ENCODE data around the gene OR7G1.

Gene OR7G1

GRCh38 chr19:9151367-9151766 is 35.8 kb upstream of the OR7G1 start:
- peaks cover 85% of the 10 kb centered on the region for H3K79me2 ChIP-seq (ENCODE audit: insufficient read depth, low read length)

GRCh38 chr19:9150650-9151049 is 35.1 kb upstream of the OR7G1 start:
- peaks cover 36% of the 10 kb centered on the region for H3K9me3 ChIP-seq (ENCODE audit: low read length)
- peaks cover 92% of the 10 kb centered on the region for H3K79me2 ChIP-seq (ENCODE audit: insufficient read depth, low read length)
- no peak for TF ChIP-seq CTCF (IDR thresholded peaks at IDR 0.05; ENCODE audit: low read length)
- no peak for TF ChIP-seq EZH2 (IDR thresholded peaks at IDR 0.05; ENCODE audit: borderline replicate concordance, low read length)
- H3K9ac ChIP-seq (ENCODE audit: low read length) = no peak overlapping the region
- H3K9me2 ChIP-seq (ENCODE audit: low read depth, low read length) = no peaks in the 10 kb centered on the region
- H3K4me3 ChIP-seq (ENCODE audit: low read depth, low read length, poor library complexity, severe bottlenecking) = no peak overlapping the region
- no peaks in the 10 kb centered on the region for H3K27me3 ChIP-seq (ENCODE audit: insufficient read depth, low read length)
- no peak overlapping the region for H2AFZ ChIP-seq (ENCODE audit: low read length)
- H4K20me1 ChIP-seq (ENCODE audit: insufficient read depth, low read length) = no peaks in the 10 kb centered on the region
- no peak overlapping the region for H3K27ac ChIP-seq (ENCODE audit: low read depth, low read length, poor library complexity, severe bottlenecking)
- H3K36me3 ChIP-seq (ENCODE audit: insufficient read depth, low read length) = peaks cover 91% of the 10 kb centered on the region
- H3K4me2 ChIP-seq (ENCODE audit: low read length) = no peak overlapping the region
- no peaks in the 10 kb centered on the region for H3F3A ChIP-seq (ENCODE audit: insufficient read depth, low read length)
- no peaks in the 10 kb centered on the region for H3K4me1 ChIP-seq (ENCODE audit: insufficient read depth, low read length, severe bottlenecking)

More at GRCh38 chr19:9151367-9151766, 35.8 kb upstream of the OR7G1 start:
- peaks cover 35% of the 10 kb centered on the region for H3K9me3 ChIP-seq (ENCODE audit: low read length)
- H3K36me3 ChIP-seq (ENCODE audit: insufficient read depth, low read length) = peaks cover 96% of the 10 kb centered on the region
- H3K9ac ChIP-seq (ENCODE audit: low read length) = no peak overlapping the region
- H3K27ac ChIP-seq (ENCODE audit: low read depth, low read length, poor library complexity, severe bottlenecking) = no peak overlapping the region
- no peak overlapping the region for H3K4me2 ChIP-seq (ENCODE audit: low read length)
- no peaks in the 10 kb centered on the region for H3K27me3 ChIP-seq (ENCODE audit: insufficient read depth, low read length)
- H3F3A ChIP-seq (ENCODE audit: insufficient read depth, low read length) = no peaks in the 10 kb centered on the region
- no peak for TF ChIP-seq EZH2 (IDR thresholded peaks at IDR 0.05; ENCODE audit: borderline replicate concordance, low read length)
- no peak for TF ChIP-seq CTCF (IDR thresholded peaks at IDR 0.05; ENCODE audit: low read length)
- H3K4me1 ChIP-seq (ENCODE audit: insufficient read depth, low read length, severe bottlenecking) = no peaks in the 10 kb centered on the region
- H2AFZ ChIP-seq (ENCODE audit: low read length) = no peak overlapping the region
- H3K9me2 ChIP-seq (ENCODE audit: low read depth, low read length) = no peaks in the 10 kb centered on the region
- no peak overlapping the region for H3K4me3 ChIP-seq (ENCODE audit: low read depth, low read length, poor library complexity, severe bottlenecking)
- no peaks in the 10 kb centered on the region for H4K20me1 ChIP-seq (ENCODE audit: insufficient read depth, low read length)

- Histone ChIP-seq H4K20me1 (ENCODE audit: insufficient read depth, low read length) (no peaks in the 10 kb centered on the region), H3F3A (ENCODE audit: insufficient read depth, low read length) (no peaks in the 10 kb centered on the region), H2AFZ (ENCODE audit: low read length) (no peak overlapping the region), H3K27me3 (ENCODE audit: insufficient read depth, low read length) (no peaks in the 10 kb centered on the region), H3K4me3 (ENCODE audit: low read depth, low read length, poor library complexity, severe bottlenecking) (no peak overlapping the region), H3K9me3 (ENCODE audit: low read length) (peaks cover 38% of the 10 kb centered on the region), H3K79me2 (ENCODE audit: insufficient read depth, low read length) (peaks cover 94% of the 10 kb centered on the region), H3K4me1 (ENCODE audit: insufficient read depth, low read length, severe bottlenecking) (no peaks in the 10 kb centered on the region), H3K27ac (ENCODE audit: low read depth, low read length, poor library complexity, severe bottlenecking) (no peak overlapping the region), H3K36me3 (ENCODE audit: insufficient read depth, low read length) (peaks cover 91% of the 10 kb centered on the region), H3K4me2 (ENCODE audit: low read length) (no peak overlapping the region), H3K9ac (ENCODE audit: low read length) (no peak overlapping the region), H3K9me2 (ENCODE audit: low read depth, low read length) (no peaks in the 10 kb centered on the region)
- TF ChIP-seq EZH2 (IDR thresholded peaks at IDR 0.05; ENCODE audit: borderline replicate concordance, low read length) (no peak), CTCF (IDR thresholded peaks at IDR 0.05; ENCODE audit: low read length) (no peak)
These were observed 34.4 kb upstream of the OR7G1 start for GRCh38 chr19:9149997-9150396.
